Panc1 (cell line): ENCODE results near the gene CLTB. TPM values are rescaled to one million over a fixed set of nuclear protein-coding genes. Genes with fewer than 3 reads are reported as not detected.

Experiments
- ATAC-seq: fragments of 200-7000 bp; cut with Tn5 transposase; 2 replicates; pipeline ENCODE4 v1.9.1; 2020; ENCODE audit warnings: mild to moderate bottlenecking, moderate library complexity
- BruUV-seq: library from RNA; stranded (reverse); fragments of 400-500 nt; replicated peaks from 2 replicates; lab custom pipeline; 2021; lab: Mats Ljungman, UMichigan
- CTCF ChIA-PET: fragments of 300-600 bp; sonication (Branson Sonifier 250); formaldehyde crosslinking; loops from one replicate; lab custom pipeline; 2022; ENCODE audit warnings: antibody characterized with exemption; lab: Charles Lee
- POLR2A ChIA-PET: fragments of 300-600 bp; sonication (Branson Sonifier 250); formaldehyde crosslinking; loops from one replicate; lab custom pipeline; 2022; ENCODE audit warnings: antibody characterized with exemption; lab: Charles Lee
- DNase-seq: peaks from one replicate; pipeline ENCODE4 v3.0.0-alpha.2; 2010; ENCODE audit warnings: low read depth, low spot score
- H3K27ac ChIP-seq: 2 replicates; pipeline ENCODE4 v1.5.1; 2011; ENCODE audit warnings: mild to moderate bottlenecking, low read length, inconsistent platforms
- H3K27me3 ChIP-seq: fragments of 200-500 bp; sonication (Bioruptor generic); 2 replicates; pipeline ENCODE4 v1.6.0; 2014; ENCODE audit warnings: low read length, inconsistent platforms; ENCODE audit not compliant: control insufficient read depth, insufficient read depth
- H3K36me3 ChIP-seq: fragments of 200-500 bp; sonication (Bioruptor generic); 2 replicates; pipeline ENCODE4 v1.5.1; 2014; ENCODE audit warnings: inconsistent platforms, mild to moderate bottlenecking, low read length, moderate library complexity; ENCODE audit not compliant: control insufficient read depth, insufficient read depth
- H3K4me1 ChIP-seq: 2 replicates; pipeline ENCODE4 v1.5.1; 2011; ENCODE audit warnings: inconsistent platforms, mild to moderate bottlenecking, low read length, moderate library complexity; ENCODE audit not compliant: control insufficient read depth, insufficient read depth
- H3K4me3 ChIP-seq, 2 experiments: 2 replicates each; pipeline ENCODE4 v1.5.1; 2011 to 2012; ENCODE audit warnings: low read depth in 2 of 2, low read length in 2 of 2, mild to moderate bottlenecking in 2 of 2, inconsistent platforms in 1 of 2, moderate library complexity in 1 of 2
- H3K9me3 ChIP-seq: fragments of 200-500 bp; sonication (Bioruptor generic); 2 replicates; pipeline ENCODE4 v1.5.1; 2014; ENCODE audit warnings: low read depth, mild to moderate bottlenecking, inconsistent platforms, low read length, moderate library complexity; ENCODE audit not compliant: control insufficient read depth, insufficient read depth
- CTCF ChIP-seq: fragments of 450-650 bp; IDR thresholded peaks from 2 replicates; pipeline ENCODE4 v1.5.1; 2017; ENCODE audit warnings: mild to moderate bottlenecking
- POLR2AphosphoS5 ChIP-seq: IDR thresholded peaks from 2 replicates; pipeline ENCODE4 v1.6.1; 2012; ENCODE audit warnings: mild to moderate bottlenecking, low read depth, low read length, moderate library complexity
- REST ChIP-seq, 2 experiments: IDR thresholded peaks; 2 replicates each; pipeline ENCODE4 v1.6.1; 2011 to 2012; ENCODE audit warnings: low read depth in 2 of 2, control low read depth in 1 of 2, low read length in 1 of 2, mild to moderate bottlenecking in 1 of 2, moderate library complexity in 1 of 2; ENCODE audit not compliant: insufficient read depth in 1 of 2
- SIN3A ChIP-seq: IDR thresholded peaks from 2 replicates; pipeline ENCODE4 v1.6.1; 2012; ENCODE audit warnings: low read depth, mild to moderate bottlenecking, low read length, moderate library complexity, borderline replicate concordance; ENCODE audit not compliant: insufficient read depth
- TCF7L2 ChIP-seq: IDR thresholded peaks from 2 replicates; pipeline ENCODE4 v1.6.1; 2011; ENCODE audit warnings: mild to moderate bottlenecking, low read depth, low read length, inconsistent platforms
- in situ Hi-C: cut with HindIII; loops from 2 replicates; pipeline ENCODE4 v1.10.0; 2016; ENCODE audit warnings: low sequenced_read_pairs, low pct_unique_long_range_greater_than_20kb
- intact Hi-C: fragments of 100-400 bp; cut with micrococcal nuclease; formaldehyde crosslinking; loops from one replicate; pipeline ENCODE4 v1.10.0; 2022; ENCODE audit not compliant: unreplicated experiment
- total RNA-seq: library from RNA; stranded (reverse); gene quantifications from one replicate; pipeline ENCODE4 v1.2.1, GENCODE V29; 2021; ENCODE audit not compliant: unreplicated experiment

Gene CLTB
- total RNA-seq, 1 experiment from 2014 or later = 124 TPM

GRCh38 chr5:176384366-176384930 lies 31.9 kb downstream of the CLTB start:
- Histone ChIP-seq H3K27me3 (no peaks in the 10 kb centered on the region), H3K36me3 (peaks cover 32% of the 10 kb centered on the region), H3K27ac (no peak overlapping the region)

GRCh38 chr5:176383961-176384360 lies 32.4 kb downstream of the CLTB start:
- TF ChIP-seq SIN3A (no peak), REST (IDR thresholded peaks at IDR 0.05; ENCODE audit: insufficient read depth in 1 of 2, low read depth in 2 of 2, low read length in 1 of 2) (no peak), POLR2AphosphoS5 (no peak), CTCF (no peak), TCF7L2 (no peak)
- H3K36me3 ChIP-seq = peaks cover 32% of the 10 kb centered on the region
- H3K27me3 ChIP-seq = no peaks in the 10 kb centered on the region
- H3K27ac ChIP-seq = no peak overlapping the region
- H3K4me1 ChIP-seq = peaks cover 15% of the 10 kb centered on the region
- no peaks in the 10 kb centered on the region for H3K9me3 ChIP-seq
- in situ Hi-C loops (no loop called here), intact Hi-C loops (no loop called here)
- ChIA-PET POLR2A (no interaction called here), CTCF (no interaction called here)
- BruUV-seq = no TSS peak
- H3K4me3 ChIP-seq = no peak overlapping the region
- no peak for DNase-seq
- ATAC-seq = no peak

More at GRCh38 chr5:176384366-176384930, 31.9 kb downstream of the CLTB start:
- ATAC-seq (no peak), DNase-seq (no peak)
- in situ Hi-C loops = no loop called here
- ChIA-PET POLR2A (interaction anchor here (1.0 kb wide), 1 partner anchor 22 kb away, joined by 3 read pairs; the partner anchor contains the start of gene KIAA1191), CTCF (no interaction called here)
- TF ChIP-seq TCF7L2 (no peak), CTCF (no peak), POLR2AphosphoS5 (no peak), REST (IDR thresholded peaks at IDR 0.05; ENCODE audit: insufficient read depth in 1 of 2, low read depth in 2 of 2, low read length in 1 of 2) (no peak), SIN3A (no peak)
- Histone ChIP-seq H3K4me1 (peaks cover 15% of the 10 kb centered on the region), H3K4me3 (no peak overlapping the region), H3K9me3 (no peaks in the 10 kb centered on the region)
- intact Hi-C loops = no loop called here
- no TSS peak for BruUV-seq
